HepG2 (cell line): ENCODE data around the gene SDK1. TPM values are rescaled to one million over a fixed set of nuclear protein-coding genes. Genes with fewer than 3 reads are reported as not detected.

Experiments
- EHMT2 ChIP-seq: fragments of 200-600 bp; sonication (generic); IDR thresholded peaks from 2 replicates; pipeline ENCODE4 v1.7.0; 2017; ENCODE audit warnings: antibody characterized with exemption, low read depth, low read length, borderline replicate concordance
- GTF2F1 ChIP-seq: fragments of 150-350 bp; IDR thresholded peaks from 2 replicates; pipeline ENCODE4 v1.6.1; 2014; ENCODE audit warnings: low read length
- HNF4G ChIP-seq, 2 experiments: sonication (generic) in 1 of 2; formaldehyde crosslinking in 1 of 2; IDR thresholded peaks; 2 replicates each; pipeline versions ENCODE4 v1.4.0 to v1.6.1; 2011 to 2020; ENCODE audit warnings: borderline replicate concordance in 2 of 2, low read depth in 2 of 2, mild to moderate bottlenecking in 2 of 2, low read length in 1 of 2, missing genetic modification reagents in 1 of 2, moderate library complexity in 1 of 2
- HOXA5 ChIP-seq: sonication (generic); formaldehyde crosslinking; IDR thresholded peaks from 2 replicates; pipeline ENCODE4 v1.4.0; 2020; ENCODE audit warnings: missing genetic modification reagents
- IRX3 ChIP-seq: sonication (generic); formaldehyde crosslinking; IDR thresholded peaks from 2 replicates; pipeline ENCODE4 v1.8.1; 2023; ENCODE audit warnings: mild to moderate bottlenecking, low read depth, missing genetic modification reagents, borderline replicate concordance
- MIXL1 ChIP-seq: IDR thresholded peaks from 2 replicates; pipeline ENCODE4 v1.6.1; 2016
- NR2F2 ChIP-seq: IDR thresholded peaks from 2 replicates; pipeline ENCODE4 v1.6.1; 2012; ENCODE audit warnings: low read depth, inconsistent platforms, borderline replicate concordance
- RBAK ChIP-seq: sonication (generic); formaldehyde crosslinking; IDR thresholded peaks from 2 replicates; pipeline ENCODE4 v1.5.1; 2020; ENCODE audit warnings: mild to moderate bottlenecking, missing genetic modification reagents
- SCMH1 ChIP-seq: sonication (generic); formaldehyde crosslinking; IDR thresholded peaks from 2 replicates; pipeline ENCODE4 v1.9.0; 2021; ENCODE audit warnings: missing genetic modification reagents, mild to moderate bottlenecking, borderline replicate concordance
- YY1 ChIP-seq: IDR thresholded peaks from 2 replicates; pipeline ENCODE4 v1.6.1; 2011; ENCODE audit warnings: low read length, low read depth, moderate library complexity, mild to moderate bottlenecking; ENCODE audit not compliant: insufficient read depth, insufficient replicate concordance
- ZMYM2 ChIP-seq: sonication (generic); formaldehyde crosslinking; IDR thresholded peaks from 2 replicates; pipeline ENCODE4 v1.8.0; 2022; ENCODE audit warnings: mild to moderate bottlenecking, missing genetic modification reagents
- ZNF207 ChIP-seq: fragments of 450-650 bp; IDR thresholded peaks from 2 replicates; pipeline ENCODE4 v1.6.1; 2016; ENCODE audit warnings: antibody characterized with exemption, borderline replicate concordance
- ZNF547 ChIP-seq: sonication (generic); formaldehyde crosslinking; IDR thresholded peaks from 2 replicates; pipeline ENCODE4 v1.5.1; 2020; ENCODE audit warnings: mild to moderate bottlenecking, missing genetic modification reagents
- ZNF672 ChIP-seq: sonication (generic); formaldehyde crosslinking; IDR thresholded peaks from 2 replicates; pipeline ENCODE4 v1.8.1; 2022; ENCODE audit warnings: missing genetic modification reagents
- ZNF713 ChIP-seq: sonication (generic); formaldehyde crosslinking; IDR thresholded peaks from 2 replicates; pipeline ENCODE4 v1.4.0; 2020; ENCODE audit warnings: mild to moderate bottlenecking, missing genetic modification reagents
- polyA plus RNA-seq, 8 experiments: library from polyadenylated mRNA; depleted of rRNA in 3 of 8; stranded (reverse) in 7 of 8; unstranded in 1 of 8; fragments of >200 nt; fragmentation: Illumina TruSeq in 4 of 8; extraction: Trizol in 4 of 8; gene quantifications; 2 replicates each; pipeline versions ENCODE4 v1.2.1 to v1.2.3, GENCODE V29; 2011 to 2016; ENCODE audit warnings: low read depth in 4 of 8, missing spikeins in 1 of 8, mixed read lengths in 1 of 8; ENCODE audit not compliant: insufficient read depth in 1 of 8
- total RNA-seq, 5 experiments: library from RNA; depleted of rRNA; stranded (reverse); fragments of >200 nt; fragmentation: Illumina TruSeq; extraction: Trizol; gene quantifications; 2 replicates each; pipeline ENCODE4 v1.2.3, GENCODE V29; 2016; ENCODE audit warnings: low read depth in 1 of 5
- TF ChIP-seq, protein P1 (sequence below): IDR thresholded peaks from 2 replicates; pipeline ENCODE4 v1.6.1; 2016; ENCODE audit warnings: missing genetic modification reagents, missing compliant biosample characterization
- TF ChIP-seq, protein P2 (sequence below): sonication (generic); formaldehyde crosslinking; IDR thresholded peaks from 2 replicates; pipeline ENCODE4 v1.9.0; 2021; ENCODE audit warnings: mild to moderate bottlenecking, missing genetic modification reagents
- TF ChIP-seq, protein P3 (sequence below): sonication (generic); formaldehyde crosslinking; IDR thresholded peaks from 2 replicates; pipeline ENCODE4 v1.4.0; 2020; ENCODE audit warnings: missing genetic modification reagents
- TF ChIP-seq, protein P4 (sequence below): sonication (generic); formaldehyde crosslinking; IDR thresholded peaks from 2 replicates; pipeline ENCODE4 v1.5.1; 2020; ENCODE audit warnings: missing genetic modification reagents, mild to moderate bottlenecking, borderline replicate concordance

SDK1 gene
- total and polyA plus RNA-seq, 2 of the 13 experiments (the other 11 are each of a cell fraction or from before 2014, with no cell fraction given): 0.35 to 2.4 TPM

DNA sequence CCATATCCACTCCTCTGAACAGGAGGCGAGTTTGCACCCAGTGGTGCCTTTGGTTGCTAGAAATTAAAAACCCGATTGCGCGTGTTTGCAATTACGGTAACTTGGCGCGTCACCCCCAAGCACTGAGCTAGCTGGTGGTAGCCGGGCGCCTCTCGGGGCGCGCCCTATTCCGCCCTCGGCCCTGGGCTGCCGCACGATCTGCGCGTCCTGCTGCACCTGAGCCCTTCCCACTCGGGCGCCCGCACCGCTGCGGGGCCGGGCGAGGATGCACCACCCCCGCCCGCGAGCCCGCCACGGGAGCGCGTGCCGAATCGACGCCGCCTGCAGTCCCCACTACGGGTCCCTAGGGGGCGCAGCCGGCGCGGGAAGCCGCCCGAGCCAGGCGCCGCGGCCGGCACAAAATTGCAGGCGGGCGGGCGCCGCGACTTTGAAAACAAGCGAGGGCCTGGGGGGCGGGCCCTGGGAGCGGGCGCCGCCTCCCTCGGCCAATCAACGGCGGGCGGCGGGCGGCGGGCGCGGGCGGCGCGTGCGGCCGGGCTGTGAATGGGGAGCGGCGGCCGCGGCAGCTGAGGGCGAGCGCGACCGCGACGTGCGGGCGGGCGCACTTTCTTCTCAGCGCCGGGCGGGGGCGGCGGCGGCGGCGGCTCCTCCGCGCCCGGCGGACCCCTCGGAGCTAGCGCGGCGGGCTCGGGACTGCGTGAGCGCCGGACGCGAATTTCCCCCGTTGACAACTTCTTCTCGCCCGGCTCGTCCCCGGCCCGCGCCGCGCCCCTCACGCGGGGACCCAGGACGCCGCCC lies at the start of gene SDK1 (continued):
- TF ChIP-seq HNF4G (IDR thresholded peaks at IDR 0.05; ENCODE audit: borderline replicate concordance, low read depth, low read length): no peak
- no peak for TF ChIP-seq HNF4G (CRISPR knock-in tag; IDR thresholded peaks at IDR 0.05; ENCODE audit: borderline replicate concordance, low read depth)
- TF ChIP-seq IRX3 (CRISPR knock-in tag): 0 out of 2 replicates have a peak, but pooled peaks have one; percentile 26
- no peak for TF ChIP-seq GTF2F1
- TF ChIP-seq MIXL1 (CRISPR knock-in tag): peak; percentile 48; the same call in 1 of the 2 replicates
- no peak for TF ChIP-seq ZNF672 (CRISPR knock-in tag)
- TF ChIP-seq HOXA5 (CRISPR knock-in tag): peak; percentile 57; the same call in 1 of the 2 replicates
- TF ChIP-seq SCMH1: no peak
- TF ChIP-seq ZMYM2 (CRISPR knock-in tag): no peak
- no peak for TF ChIP-seq NR2F2
- TF ChIP-seq RBAK (CRISPR knock-in tag): no peak
- TF ChIP-seq ZNF547 (CRISPR knock-in tag): 0 out of 2 replicates have a peak, but pooled peaks have one; percentile 41
- no peak for TF ChIP-seq EHMT2
- TF ChIP-seq, protein P1, sequence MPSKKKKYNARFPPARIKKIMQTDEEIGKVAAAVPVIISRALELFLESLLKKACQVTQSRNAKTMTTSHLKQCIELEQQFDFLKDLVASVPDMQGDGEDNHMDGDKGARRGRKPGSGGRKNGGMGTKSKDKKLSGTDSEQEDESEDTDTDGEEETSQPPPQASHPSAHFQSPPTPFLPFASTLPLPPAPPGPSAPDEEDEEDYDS (CRISPR knock-in tag): no peak
- TF ChIP-seq, protein P2, sequence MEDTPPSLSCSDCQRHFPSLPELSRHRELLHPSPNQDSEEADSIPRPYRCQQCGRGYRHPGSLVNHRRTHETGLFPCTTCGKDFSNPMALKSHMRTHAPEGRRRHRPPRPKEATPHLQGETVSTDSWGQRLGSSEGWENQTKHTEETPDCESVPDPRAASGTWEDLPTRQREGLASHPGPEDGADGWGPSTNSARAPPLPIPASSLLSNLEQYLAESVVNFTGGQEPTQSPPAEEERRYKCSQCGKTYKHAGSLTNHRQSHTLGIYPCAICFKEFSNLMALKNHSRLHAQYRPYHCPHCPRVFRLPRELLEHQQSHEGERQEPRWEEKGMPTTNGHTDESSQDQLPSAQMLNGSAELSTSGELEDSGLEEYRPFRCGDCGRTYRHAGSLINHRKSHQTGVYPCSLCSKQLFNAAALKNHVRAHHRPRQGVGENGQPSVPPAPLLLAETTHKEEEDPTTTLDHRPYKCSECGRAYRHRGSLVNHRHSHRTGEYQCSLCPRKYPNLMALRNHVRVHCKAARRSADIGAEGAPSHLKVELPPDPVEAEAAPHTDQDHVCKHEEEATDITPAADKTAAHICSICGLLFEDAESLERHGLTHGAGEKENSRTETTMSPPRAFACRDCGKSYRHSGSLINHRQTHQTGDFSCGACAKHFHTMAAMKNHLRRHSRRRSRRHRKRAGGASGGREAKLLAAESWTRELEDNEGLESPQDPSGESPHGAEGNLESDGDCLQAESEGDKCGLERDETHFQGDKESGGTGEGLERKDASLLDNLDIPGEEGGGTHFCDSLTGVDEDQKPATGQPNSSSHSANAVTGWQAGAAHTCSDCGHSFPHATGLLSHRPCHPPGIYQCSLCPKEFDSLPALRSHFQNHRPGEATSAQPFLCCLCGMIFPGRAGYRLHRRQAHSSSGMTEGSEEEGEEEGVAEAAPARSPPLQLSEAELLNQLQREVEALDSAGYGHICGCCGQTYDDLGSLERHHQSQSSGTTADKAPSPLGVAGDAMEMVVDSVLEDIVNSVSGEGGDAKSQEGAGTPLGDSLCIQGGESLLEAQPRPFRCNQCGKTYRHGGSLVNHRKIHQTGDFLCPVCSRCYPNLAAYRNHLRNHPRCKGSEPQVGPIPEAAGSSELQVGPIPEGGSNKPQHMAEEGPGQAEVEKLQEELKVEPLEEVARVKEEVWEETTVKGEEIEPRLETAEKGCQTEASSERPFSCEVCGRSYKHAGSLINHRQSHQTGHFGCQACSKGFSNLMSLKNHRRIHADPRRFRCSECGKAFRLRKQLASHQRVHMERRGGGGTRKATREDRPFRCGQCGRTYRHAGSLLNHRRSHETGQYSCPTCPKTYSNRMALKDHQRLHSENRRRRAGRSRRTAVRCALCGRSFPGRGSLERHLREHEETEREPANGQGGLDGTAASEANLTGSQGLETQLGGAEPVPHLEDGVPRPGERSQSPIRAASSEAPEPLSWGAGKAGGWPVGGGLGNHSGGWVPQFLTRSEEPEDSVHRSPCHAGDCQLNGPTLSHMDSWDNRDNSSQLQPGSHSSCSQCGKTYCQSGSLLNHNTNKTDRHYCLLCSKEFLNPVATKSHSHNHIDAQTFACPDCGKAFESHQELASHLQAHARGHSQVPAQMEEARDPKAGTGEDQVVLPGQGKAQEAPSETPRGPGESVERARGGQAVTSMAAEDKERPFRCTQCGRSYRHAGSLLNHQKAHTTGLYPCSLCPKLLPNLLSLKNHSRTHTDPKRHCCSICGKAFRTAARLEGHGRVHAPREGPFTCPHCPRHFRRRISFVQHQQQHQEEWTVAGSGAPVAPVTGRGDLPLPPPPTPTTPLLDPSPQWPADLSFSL (CRISPR knock-in tag): no peak
- TF ChIP-seq, protein P3, sequence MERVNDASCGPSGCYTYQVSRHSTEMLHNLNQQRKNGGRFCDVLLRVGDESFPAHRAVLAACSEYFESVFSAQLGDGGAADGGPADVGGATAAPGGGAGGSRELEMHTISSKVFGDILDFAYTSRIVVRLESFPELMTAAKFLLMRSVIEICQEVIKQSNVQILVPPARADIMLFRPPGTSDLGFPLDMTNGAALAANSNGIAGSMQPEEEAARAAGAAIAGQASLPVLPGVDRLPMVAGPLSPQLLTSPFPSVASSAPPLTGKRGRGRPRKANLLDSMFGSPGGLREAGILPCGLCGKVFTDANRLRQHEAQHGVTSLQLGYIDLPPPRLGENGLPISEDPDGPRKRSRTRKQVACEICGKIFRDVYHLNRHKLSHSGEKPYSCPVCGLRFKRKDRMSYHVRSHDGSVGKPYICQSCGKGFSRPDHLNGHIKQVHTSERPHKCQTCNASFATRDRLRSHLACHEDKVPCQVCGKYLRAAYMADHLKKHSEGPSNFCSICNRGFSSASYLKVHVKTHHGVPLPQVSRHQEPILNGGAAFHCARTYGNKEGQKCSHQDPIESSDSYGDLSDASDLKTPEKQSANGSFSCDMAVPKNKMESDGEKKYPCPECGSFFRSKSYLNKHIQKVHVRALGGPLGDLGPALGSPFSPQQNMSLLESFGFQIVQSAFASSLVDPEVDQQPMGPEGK (CRISPR knock-in tag): no peak; the same call in 1 of the 2 replicates
- no peak for TF ChIP-seq ZNF207
- TF ChIP-seq, protein P4, sequence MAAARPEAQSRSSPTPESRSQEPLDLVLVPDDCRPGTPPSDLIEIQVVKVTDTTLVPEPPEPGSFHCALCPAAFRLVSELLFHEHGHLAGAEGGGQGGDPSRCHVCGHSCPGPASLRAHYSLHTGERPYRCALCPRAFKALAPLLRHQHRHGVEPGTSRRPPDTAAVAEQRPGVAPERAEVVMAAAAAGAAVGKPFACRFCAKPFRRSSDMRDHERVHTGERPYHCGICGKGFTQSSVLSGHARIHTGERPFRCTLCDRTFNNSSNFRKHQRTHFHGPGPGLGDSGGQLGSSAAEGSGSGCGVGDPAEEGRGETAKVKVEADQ (CRISPR knock-in tag): no peak
- TF ChIP-seq ZNF713: no peak
- peak; percentile 74 for TF ChIP-seq YY1
